Activated CD4-positive, CD25-positive, alpha-beta regulatory T cell treated with anti-CD3 and anti-CD28 coated beads, Interleukin-2, amount 50 U/mL, for 72 hours (primary cell): ENCODE measurements around the gene MAP7D1.

ENCODE experiments used
- DNase-seq: peaks from one replicate; pipeline ENCODE4 v3.0.0; 2021

Gene MAP7D1

DNA sequence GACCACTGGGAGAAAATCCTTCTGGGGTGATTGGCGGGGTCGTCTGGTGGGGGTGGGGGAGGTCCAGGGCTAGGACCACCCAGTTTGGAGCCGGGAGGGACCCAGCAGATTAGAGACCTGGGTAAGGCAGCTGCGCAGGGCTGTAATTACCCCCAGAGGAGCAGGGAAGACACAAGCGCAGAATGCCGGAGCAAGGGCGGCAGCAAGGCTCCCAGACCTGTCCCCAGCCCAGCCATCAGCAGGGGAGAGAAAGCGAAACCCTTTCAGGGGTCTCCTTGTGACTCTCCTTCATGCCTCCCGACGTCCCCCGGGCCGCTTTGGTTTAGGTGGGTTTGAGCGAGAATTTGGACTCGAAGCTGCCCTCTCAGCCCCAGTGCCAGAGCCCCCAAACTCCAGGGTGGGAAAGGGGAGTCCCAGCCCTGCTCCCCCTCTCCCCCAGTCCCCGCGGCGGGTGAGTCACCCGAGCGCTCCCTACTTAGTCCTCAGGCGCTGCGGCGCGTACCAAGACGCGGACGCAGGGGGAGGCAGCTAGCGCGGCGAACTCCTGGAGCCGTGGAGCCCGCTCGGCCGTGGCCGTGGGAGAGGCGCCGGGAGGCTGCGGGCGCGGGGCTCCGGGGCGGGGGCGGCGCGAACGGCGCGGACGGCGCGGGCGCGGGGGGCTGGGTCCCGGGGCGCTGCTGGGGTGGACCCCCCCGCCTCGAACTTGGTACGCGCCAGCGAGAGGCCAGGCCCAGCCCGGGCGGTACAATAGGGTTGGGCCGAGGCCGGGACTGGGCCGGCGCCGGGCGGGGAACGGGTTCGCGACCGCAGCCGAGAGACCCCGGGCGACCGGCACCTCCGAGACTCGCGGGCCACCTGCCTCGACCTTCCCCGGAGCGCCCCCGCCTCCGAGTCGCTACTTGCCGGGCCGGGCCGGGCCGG lies at the start of gene MAP7D1:
Gene MAP7D1 (plus strand): TSS at position 753 of the 921 bp plus-strand sequence. CDS start 258 bp downstream, outside the sequence.
- peak; percentile 89 for DNase-seq

DNA sequence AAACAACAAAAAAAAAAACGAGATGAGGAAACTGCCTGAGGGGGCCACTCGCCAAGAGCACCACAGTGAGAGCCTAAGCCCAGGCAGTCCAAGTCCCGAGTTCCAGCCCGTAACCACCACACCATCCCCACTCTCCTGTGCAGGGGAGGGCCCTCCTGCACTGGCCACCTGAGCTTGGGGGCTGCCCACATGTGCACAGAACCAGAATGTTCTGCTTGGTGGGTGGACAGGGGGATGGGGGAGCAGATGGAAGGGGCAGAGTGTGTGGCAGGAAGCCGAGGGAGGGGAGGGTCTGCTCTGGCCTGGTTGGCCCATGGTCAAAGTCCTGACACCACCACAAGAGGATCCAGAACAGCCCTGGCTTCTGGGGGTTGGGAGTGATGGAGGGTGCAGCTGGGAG lies 49.7 kb upstream of the MAP7D1 start:
- no peak for DNase-seq

DNA sequence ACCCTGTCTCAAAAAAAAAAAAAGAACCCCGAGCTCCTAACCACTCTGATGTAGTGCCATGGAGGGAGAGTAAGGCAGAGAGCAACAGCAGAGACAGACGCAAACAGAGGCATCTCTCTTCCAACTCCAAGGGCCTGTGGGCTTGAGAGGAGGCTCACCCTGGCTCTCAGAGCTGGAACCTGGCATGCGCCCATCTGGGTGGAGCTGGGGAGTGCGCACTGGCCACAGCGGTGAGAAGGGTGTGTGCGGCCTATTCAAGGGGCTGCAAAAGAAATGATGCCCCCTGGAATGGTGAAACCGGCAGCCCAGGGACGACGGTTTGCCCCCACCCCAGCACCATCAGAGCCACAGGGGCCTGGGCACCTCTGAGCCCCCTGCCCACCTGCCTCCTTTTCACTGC lies 48.6 kb upstream of the MAP7D1 start:
- DNase-seq, result no peak

DNA sequence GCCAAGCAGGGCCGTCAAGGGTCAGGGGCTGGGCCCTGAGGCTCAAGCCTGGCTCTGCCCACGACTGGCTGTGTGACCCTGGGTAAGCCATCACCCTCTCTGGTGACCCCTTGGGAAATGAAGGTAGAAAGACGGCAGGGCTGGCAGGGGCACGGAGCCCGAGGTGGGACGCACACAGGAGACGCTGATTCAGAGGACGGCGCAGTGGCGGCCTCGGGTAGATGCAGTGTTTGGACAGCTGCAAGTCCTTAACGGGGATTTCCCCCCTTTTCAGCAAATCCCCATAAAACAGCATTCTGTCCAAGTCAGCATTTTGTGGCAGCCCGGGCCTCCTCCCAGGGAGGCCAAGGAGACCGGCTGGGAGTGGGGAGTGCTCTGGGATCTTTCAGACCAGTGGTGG lies 47.6 kb upstream of the MAP7D1 start:
- DNase-seq, result no peak

DNA sequence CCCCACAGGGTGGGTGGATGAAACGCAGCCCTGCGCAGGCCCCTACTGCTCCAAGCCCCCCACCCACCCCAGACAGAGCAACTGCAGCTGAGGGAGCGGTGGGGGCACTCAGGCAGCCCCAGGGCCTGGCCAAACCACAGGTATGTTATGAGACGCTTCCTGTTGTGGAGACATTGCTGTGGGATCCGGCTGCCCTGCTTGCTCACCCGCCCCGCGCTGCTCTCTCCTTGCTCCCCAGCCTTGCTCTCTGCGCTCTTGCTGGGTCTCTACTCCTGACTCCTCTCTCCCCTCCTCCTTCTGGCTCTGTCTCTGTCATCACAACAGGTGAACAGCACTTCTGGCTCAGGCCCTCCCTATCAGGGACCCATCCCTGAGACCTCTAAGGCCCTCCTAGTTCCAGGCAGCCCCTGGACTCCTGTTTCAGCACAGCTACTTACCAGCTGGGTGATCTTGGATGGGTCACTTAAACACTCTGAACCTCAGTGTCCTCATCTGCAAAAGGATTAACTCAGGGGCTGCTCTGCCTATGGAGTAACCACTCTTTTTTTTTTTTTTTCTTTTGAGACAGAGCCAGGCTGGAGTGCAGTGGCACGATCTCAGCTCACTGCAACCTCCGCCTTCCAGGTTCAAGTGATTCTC lies 46.8 kb upstream of the MAP7D1 start:
- DNase-seq, result no peak

DNA sequence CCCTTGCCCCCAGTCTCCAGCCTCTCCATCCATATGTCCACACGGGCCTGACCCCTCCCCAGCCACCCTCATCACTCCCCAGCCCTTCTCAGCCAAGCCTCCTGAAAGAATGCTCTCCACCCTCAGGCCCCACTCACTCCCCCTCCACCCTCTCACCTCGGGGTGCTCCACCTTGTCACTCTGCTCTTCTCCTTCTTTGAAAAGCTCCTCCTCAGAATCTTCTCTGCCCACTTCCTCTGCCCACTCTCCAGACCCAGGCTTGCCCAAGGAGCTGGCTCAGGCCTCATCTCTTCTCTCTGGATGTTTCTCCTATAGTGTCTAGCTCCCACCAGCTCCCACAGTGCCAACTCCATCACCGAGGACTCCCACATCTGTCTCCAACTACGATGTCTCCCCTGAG lies 44.8 kb upstream of the MAP7D1 start:
- DNase-seq, result no peak

DNA sequence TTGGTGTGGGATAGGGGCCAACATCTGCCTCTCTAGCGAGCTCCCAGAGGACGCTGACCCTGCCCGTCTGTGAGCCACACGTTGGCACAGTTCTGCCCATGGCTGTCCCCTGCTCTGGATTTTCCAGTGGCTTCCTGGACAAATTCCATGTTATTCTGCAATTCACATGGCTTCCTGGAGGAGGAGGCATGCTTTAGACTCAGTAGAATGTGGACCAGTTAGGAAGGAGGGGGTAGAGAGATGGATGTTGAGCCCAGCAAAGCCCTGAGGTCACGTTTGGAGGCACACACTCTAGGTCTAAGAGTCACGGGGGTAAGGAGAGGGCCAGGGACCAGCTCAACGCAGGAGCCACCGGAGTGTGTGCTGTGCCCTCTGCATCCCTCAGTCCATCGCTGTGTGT lies 43.1 kb upstream of the MAP7D1 start:
- DNase-seq, result no peak

DNA sequence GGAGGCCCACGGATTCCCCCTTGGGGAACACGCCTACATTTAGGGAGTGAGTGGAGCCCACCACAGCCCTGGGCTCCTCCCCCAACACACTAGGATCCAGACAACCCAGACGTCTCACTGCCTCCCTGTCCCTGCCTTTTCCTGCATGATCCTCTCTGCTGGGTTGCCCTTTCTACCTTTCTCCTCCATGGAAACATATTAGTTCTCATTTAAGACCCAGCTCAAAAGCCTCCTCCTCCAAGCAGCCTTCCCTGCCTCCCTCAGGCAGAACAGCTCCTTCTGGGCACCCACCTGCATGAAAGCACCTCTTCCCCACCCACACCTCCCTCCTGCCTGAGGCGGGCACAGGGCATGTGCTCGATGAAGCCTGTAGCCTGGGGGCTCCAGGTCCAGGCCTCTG lies 41.6 kb upstream of the MAP7D1 start:
- DNase-seq, result no peak

DNA sequence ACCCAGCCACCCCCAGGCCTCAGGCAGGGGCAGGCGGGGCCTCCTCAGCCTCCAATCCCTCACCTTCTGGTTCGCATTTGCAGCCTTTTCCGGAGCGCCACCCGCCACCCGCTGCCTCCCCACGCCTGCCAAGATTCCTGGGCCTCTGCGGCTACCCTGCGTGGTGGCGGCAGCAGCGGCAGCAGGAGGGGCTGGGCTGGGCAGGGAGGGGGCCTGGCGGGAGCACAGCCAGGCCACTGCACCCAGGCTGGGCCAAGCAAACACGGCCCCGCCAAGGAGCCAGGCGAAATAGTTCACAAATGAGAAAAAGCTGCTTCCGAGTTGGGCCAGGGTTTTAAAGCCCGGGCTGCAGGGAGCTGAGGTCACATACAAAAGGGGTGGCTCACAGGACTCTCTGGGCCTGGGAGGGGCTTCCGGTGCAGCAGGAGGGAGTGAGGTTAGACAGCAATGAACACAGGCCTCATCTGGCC lies 40.7 kb upstream of the MAP7D1 start:
- DNase-seq, result no peak

DNA sequence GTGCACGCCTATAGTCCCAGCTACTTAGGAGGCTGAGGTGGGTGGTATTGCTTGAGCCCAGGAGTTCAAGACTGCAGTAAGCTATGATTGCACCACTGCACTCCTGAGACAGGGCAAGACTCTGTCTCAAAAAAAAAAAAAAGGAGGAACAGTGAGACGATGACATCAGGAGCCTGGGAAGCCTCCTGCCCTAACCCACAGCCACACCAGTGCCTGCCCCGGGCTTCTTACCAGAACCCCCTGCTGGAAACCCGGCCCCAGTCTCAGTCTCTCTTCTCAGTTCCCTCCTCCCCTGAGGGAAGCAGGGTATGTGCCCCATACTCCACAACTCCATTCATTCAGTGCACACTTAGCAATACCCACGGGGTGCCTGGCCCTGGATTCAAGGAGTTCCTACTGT lies 40.0 kb upstream of the MAP7D1 start:
- DNase-seq, result no peak

DNA sequence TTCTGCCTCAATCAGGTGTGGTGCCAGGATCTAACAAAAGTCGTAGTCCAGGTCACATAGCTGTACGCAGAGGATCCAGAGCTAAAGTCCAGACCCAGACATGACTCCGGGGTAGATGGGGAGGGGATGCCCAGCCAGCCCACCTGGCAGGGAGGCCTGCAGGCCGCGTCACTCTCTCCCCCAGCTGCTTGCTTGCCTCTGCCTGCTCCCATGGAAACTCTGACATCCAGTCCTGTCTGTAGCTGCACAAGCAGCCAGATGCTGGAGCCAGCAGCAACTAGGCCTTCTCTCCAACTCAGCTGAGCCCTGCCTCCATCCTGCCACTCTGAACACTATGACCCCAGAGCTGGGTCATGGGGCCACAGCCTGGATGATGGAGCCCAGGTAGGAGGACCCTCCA lies 39.1 kb upstream of the MAP7D1 start:
- DNase-seq, result no peak

DNA sequence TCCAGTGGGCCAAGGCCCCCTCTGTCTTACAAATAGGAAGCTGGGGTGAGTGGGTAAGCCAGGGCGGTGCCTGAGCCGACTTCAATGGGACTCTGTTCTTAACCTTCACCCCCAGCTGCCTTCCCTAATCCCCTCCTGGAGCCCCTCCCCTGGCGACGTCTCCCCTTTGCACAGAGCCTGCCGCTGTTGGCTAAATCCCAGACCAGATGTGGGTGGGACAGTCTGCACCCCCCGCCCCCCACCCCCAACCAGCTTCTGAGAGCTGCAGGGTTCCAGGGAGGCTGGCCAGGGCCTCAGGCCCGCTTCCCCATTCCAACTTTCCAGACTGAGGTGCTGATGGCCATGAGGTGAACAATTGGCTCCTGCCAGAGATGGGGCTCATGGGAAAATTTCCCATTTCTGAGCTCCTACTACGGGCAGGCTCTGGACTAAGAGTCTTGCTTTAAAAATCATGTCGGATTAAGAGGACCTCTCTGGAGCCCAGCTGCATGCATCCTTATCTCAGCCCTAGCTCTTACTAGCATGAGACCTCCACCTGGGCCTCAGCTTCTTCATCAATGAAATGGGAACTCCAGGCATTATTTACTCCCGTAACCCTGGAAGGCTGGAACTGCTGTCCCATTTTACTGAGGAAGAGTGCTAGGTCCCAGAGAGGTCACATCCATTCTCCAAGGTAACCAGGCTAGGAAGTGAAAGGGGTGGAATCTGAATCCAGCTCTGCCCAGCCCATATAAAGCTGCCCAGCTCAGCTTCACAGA lies 37.3 kb upstream of the MAP7D1 start:
- no peak for DNase-seq

DNA sequence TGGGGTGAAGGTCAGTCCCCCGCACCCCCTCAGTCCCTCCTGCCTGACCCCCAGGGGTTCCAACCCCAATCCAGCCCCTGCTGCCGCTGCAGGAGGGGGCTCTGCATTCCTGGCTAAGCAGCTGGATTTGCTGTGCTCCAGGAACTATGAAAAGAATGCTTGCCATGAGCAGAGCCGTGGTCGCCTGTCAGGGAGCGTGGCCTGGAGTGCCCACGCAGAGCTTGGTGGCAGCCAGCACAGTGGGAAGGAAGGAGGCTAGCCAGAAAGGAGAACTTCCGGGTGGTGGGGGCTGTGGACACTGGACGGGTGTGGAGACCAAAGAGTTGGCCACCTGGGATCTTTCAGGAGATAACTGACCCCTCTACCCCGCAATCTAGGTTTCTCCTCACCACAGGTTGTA lies 36.5 kb upstream of the MAP7D1 start:
- no peak for DNase-seq

DNA sequence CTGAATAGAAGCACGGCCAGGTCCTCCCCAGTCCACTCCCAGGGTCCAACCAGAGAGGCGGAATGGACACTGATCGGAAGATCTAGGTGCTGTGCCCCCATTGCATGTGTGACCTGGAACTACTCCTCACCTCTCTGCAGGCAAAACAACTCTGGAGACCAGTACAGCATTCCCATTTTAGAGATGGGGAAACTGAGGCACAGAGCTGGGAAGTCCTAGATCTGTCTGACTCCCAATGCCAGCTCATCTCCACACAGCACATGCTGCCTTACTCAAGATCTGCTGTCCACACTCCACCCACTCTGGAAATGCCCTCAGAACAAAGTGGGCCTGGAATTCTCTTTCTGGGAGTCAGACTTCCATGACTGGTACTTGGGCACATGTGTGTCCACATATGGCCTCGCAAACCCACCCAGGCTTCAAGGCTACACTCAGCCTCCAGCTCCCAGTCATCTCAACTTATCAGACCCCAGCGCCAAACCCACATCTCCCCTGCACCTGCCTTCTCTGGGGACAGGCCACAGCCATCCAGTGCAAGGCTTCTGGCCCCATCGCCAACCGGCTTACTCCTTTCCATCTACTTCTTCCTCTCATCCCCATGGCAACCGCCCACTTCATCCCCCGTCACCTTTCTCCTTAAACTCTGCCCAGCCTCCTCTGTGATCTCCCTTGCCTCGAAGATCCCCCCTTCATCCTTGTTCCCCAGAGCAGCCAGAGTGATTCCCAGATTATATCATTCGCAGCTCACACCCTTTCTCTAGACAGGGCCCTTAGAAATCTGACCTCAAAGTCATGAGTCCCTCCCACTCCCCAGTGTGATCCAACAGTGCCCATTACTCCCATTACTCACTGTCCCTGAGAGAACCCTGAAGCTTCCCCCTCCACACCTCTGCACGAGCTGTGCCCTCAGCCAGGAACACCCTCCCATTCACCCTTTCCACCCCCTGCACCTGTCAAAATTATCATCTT lies 33.6 kb upstream of the MAP7D1 start:
- no peak for DNase-seq

DNA sequence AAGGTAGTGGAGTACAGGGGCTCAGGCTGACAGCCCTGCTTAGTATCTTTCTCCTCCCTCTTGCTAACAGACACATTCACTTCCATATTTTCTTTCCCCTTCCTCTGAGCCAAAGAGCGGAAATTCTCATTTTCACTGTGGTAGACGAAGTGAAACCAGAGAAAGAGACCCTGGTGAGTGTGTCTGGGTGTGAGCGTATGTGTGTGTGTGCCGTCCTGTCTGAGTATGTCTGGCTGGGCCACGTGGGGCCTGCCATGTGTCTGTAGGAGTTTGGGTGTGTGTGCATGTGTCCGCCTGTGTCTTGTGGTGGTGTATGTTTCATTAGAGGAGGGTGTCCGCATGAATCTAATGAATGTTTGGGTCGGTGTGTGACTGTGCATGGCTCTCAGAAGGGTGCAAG lies 32.6 kb upstream of the MAP7D1 start:
- no peak for DNase-seq

DNA sequence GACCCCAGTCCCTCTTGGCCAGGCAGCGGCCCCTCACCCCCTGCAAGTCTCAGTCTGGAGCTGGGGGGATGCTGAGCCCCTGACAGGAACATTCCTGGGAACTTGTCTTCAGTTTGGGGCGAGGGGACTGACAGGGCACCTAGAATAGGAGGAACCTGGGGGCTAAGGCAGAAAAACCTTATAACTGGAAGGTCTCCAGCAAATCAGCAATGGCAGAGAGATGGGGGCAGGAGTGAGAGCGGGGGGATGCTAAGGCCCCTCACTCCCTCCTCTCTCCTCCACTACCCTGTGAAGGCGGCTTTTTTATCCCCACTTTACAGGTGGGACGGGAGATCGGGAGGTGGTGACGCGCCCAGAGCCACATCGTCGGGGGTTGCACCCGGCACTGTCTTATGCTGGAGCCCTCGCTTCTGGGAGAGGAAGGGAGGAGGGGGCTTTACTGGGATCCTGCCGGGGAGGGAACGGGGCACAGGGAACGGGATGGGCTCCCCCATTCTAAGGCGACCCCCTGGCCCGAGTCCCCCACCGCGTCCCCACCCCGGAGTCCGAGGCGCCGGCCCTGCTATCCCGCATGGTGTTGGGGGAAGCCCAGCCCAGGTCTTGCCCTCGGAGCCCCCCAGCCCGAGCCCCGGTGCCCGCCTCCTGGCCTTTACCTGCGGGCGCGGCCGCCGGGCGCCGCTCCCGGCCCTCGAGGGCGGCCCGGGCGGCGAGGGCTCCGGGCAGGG lies 31.4 kb upstream of the MAP7D1 start:
- DNase-seq, result no peak

DNA sequence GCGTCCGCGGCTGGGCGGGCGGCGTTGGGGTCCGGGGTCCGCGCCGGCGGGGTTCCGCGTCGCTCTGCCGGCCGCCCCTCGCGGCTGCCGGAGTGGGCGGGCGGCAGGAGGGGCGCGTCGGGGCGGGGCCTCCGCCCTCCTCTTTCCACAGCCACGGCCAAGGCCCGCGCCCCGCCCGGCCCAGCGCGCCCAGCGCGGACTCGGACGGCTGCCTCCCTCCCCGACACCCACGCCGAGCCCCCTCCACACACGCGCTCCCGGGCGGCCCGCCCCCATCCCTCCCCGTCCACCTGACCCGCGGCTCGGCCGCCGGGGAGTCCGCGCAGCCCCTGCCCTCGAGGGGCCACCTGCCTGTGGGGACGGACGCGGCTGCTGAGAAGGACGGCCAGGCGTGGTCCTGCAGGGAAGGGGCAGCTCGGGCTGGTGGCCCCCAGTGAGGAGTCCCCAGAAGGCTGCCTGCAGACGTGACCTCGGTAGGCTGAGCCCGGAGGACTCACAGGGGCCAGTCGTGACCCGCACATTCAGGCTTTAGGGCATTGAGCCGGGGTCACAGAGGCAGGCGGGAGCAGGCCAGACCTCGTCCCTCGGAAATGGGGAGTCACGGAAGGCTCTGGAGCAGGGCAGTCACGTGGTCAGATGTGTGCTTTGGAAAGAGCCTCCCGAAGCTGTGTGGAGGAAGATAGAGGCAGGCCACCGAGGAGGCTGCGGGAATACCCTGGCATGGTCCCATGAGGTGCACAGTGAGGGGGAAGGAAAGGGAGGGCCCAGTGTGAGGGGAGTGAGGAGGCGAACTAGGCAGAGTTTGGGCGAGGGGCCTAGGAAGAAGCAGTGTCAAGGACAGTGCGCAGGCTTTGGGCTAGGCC lies 30.6 kb upstream of the MAP7D1 start, which contains the start of gene COL8A2:
Gene COL8A2 (minus strand): TSS at position 94 of the 863 bp plus-strand sequence. CDS start 24,980 bp downstream, outside the sequence.
- DNase-seq, result no peak

DNA sequence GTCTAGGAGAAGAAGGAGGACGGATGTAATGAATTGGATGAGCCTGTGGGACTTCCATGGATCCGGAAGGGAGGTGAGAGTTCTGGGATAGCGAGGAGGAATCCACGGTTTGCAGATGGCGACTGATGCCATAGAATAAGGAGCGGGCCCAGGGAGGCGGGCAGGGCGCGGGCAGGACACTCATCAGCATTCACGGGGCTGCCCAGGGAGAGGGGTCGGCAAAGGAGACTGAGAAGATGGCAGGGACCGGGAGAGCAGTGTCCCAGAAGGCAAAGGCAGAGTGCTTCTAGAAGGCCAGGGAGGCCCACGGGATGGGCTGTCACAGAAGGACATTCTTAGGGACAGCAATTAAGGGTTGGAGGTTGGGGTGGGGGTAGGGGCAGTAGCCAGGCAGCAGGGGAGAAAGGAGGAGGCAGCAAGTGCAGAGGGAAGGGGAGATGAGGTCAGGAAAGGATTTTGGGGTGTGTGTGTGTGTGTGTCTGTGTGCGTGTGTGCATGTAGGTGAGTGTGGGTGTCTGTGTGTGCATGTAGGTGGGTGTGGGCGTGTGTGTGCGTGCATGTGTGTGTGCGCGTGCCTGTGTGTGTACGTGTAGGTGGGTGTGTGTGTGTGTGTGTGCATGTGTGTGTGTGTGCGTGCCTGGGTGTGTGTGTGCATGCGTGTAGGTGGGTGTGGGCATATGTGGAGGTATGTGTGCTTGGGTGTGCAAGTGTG lies 29.8 kb upstream of the MAP7D1 start:
- no peak for DNase-seq

DNA sequence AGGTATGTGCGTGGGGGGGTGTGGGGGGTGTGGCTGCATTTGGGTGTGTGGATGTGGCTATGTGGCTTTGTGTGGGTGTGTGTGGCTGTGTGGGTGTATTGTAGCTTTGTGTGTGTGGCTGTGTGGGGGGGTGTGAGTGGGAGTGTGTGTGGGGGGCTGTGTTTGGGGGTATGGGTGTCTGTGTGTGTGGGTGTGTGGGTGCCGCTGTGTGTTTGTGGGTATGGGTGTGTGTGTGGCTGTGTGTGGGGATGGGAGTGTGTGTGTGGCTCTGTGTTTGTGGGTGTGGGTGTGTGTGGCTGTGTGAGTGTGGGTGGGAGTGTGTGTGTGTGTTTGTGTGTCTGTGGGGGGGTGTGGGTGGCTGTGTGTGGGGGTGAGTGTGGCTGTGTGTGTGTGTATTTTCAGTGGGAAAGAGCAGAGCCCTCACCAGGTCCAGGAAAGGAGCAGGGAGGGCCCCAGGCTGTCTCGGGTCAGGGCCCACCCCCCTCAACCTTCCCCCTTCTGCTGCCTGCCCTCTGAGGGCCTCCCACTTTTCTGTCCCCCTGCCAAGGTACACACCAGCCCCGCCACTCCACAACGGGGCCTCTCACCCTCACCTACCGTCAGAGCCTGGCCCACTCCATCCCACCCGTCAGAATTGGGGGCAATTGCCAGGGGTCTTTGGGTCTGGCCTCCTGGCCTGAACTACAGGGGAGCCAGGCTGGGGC lies 29.0 kb upstream of the MAP7D1 start:
- DNase-seq, result no peak
